T-helper 2 cell (primary cell): Measurements from ENCODE around the gene TERC.
"Not testable (repeated sequence)": the region's sequence is repeated elsewhere in the genome, so short reads cannot be mapped to it uniquely, and the experiment has no call there.

Experiments used
- DNase-seq, 5 experiments: peaks; one replicate each; pipeline versions ENCODE4 v3.0.0 to v3.0.0-alpha.2; 2012 to 2022

TERC gene

DNA sequence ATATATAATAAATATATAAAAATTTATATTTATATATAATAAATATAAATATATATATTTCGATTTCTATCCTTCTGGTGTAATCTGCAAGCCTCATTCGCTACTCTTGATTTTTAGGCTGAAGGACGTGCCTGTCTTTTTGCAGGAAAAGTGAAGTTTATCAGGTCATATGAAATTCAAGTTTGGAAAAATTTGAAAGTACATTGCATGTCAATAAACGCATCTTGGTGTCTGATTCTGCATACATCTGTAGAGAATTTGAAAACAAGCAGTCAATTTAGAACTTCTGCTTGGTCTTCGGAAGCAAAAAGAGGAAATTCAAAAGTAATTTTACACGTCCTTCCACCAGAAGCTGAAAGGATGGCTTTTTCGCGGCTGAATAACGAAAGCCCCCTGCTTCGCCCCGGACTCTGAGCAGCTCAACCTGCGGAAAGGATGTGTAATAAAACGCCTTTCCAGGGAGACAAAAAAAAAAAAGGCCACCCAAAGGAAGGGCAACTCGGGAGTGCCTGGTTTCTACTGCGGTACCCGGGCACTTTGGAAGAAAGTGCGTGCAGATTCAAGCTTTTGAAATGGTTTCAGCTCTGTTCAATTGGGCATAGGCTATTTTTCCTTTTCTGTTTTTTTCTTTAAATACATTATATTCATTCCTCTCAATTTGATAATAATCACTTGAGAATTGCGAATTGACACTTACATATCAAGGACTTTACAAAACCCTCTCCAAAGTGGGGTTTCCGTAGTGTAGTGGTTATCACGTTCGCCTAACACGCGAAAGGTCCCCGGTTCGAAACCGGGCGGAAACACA lies 6.8 kb upstream of the TERC start:
- peak in 4 of 5 experiments; percentile 19 to 83 (median 64) for DNase-seq

DNA sequence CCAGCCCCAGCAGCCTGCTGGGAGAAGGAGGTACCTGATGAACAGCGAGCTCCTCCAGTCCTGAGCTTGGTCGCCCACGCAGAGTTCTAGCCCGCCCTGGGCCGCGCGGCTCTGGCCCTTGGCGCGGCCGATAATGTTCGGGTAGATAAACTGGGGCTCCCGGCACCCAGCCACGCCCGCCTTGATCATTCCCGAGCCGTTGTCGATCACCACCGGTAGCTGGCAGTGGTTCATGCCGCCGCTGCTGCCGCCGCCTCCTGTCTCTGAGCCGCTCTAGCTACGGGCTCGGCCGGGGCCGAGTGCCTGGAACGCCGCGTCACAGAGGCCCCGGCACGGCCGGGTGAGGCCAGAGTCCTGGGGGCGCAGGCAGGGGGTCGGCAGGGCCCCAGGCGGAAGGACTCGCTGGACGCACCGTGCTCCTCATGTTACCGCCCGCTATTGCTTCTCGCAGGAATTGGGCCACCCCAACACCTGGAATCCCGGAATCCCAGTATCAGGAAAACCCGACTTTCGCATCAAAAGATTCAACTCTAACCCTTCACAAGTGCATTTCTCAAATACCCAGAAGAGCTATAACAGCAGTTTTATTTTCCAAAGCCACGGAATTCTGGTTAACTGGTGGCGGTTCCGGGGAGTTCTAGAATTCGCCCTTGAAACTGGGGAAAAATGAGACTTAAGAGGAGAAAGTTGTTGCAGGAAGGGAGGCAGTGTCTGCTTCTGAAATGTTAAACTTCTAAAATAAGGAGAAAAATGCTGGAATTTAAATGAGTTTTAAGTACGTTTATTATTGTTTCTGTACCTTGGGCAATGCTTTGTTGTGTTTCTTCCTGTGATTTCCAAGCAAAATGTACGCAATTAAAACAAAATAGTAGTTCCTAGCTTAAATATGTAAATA lies 4.7 kb upstream of the TERC start, which contains the start of gene ACTRT3:
TSS of gene ACTRT3 (minus strand) at position 275 of the 895 bp plus-strand sequence. CDS start at position 234, 41 bp downstream.
- peak; percentile 17 to 75 (median 41) for DNase-seq

DNA sequence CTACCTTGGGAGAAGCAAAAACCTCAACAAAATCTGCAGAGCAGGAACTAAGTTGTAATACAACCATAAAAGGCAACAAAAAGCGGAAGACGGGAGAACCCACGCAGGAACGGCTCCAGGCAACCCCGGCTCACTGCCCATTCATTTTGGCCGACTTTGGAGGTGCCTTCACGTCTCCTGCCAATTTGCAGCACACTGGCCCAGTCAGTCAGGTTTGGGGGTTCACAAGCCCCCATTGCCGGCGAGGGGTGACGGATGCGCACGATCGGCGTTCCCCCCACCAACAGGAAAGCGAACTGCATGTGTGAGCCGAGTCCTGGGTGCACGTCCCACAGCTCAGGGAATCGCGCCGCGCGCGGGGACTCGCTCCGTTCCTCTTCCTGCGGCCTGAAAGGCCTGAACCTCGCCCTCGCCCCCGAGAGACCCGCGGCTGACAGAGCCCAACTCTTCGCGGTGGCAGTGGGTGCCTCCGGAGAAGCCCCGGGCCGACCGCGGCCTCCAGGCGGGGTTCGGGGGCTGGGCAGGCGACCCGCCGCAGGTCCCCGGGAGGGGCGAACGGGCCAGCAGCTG lies 463 bp downstream of the TERC start:
- DNase-seq: peak; percentile 23 to 73 (median 50)

DNA sequence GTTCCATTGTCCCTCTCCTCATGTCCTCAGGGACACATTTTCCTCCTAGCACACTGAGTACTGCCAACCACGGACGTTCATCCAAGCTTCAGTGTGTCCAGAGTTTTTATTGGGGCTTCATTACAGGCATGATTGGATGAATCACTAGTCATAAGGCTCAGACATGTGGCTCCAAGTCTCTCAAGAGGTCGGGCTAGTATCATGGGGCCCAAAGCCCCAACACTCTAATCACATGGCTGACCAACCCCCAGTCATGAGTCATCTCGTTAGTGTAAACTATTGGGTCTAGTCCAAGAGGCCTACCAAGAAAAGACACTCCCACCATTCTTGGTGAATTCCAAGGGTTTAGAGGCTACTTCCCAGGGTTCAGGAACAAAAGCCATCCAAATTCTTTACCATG lies 4.4 kb downstream of the TERC start:
- no peak for DNase-seq

DNA sequence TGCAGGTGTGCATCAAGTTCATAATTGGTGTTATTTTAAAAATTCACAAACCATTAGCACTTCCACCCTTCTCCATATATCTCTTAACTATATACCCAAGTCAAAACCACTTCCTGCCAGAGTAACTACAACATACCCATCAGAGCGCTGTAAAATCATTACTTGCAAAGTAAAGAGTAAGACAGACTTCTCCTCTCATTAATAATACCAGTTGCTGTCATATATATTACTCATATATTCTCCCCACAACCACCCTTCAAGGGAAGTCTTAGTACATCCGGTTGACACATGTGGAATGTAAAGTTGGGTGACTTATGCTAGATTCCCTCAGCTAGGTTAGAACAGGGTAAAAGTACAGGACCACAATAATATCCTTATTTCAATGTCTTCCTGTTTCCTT lies 5.6 kb downstream of the TERC start:
- DNase-seq: peak in 1 of 5 experiments; percentile 86

DNA sequence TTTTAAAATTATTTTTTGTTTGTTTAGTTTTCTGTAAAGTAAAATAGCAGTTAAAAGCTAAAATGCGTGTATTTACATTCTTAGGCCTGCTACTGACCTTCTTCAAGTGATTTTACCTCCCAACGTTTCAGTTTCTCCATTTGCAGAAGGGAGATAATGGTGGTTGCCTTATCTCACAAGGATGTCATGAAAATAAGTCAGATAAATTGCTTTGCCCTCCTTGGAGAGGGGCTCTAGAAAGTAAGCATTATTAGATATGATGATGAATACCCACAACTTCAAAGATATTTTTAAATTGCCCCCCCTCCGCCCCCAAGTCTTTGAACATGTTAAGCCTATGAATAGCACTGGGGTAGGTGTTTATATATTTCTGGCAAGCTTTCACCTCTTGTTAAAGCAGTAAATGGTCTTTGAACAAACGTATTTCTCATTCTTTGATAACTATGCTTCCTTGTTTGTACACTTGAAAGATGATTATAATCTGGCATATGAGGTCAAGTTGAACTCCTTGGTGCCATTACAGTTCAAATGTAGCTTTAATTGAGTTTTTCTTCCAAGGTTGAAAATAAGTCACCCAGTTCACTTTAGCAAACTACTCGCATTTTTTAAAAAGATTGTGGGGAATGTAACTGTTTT lies 6.4 kb downstream of the TERC start:
- DNase-seq: no peak

DNA sequence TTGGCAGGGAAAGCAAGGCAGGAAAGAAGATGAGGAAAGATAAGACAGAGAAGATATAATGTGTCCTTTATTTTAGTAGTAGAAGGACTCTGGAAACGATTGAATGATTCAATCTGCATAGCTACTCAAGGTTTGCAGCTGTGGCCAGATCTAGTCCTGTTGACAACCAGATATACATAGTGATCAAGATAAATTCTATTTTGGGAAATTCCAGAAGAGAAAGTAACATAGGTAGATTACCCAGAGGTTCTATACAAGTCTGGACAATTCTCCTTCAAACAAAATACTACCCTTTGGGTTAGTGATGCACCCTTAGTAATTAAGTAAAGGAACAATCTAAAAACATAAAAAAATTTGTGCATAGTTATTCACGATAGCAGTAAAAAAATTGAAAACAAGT lies 9.4 kb downstream of the TERC start:
- no peak for DNase-seq

DNA sequence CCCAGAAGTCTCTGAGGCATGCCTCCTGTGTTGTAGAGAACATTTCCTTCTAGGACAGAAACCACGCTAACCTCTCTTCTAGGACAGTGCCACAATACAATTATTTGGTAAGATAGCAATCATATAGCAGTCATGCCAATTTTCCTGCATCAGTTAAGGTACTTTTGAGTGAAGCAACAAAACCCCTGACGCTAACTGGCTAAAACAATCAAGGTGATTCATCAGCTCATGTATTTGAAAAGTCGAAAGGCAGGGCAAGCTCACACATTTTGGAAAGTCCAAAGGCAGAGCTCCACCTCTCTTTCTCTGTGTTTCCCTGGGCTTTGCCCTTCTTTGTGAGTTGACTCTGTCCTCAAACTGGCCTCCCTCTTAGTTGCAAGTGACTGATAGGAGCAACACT lies 10.1 kb downstream of the TERC start:
- no peak for DNase-seq

- no peak for DNase-seq
Observed at GRCh38 chr3:169751875-169752274, 13.0 kb downstream of the TERC start.

DNA sequence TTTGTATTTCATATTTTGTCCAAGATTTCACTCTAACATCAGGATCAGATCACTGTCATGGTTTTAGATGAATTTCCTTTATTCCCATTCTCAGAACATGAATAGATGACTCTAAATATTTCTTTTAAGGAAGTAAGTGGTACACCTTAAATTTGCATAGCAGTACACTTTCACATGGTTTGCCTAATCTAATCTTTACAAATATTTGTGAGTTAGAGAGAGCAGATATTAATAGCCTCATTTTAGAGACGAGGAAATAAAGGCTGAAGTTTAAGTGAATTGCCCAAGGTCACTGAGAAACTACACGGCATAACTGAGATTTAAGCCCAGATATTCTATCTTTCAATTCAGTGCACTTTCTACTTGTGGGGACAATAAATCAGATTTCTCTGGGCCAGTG lies 14.2 kb downstream of the TERC start:
- DNase-seq: no peak

DNA sequence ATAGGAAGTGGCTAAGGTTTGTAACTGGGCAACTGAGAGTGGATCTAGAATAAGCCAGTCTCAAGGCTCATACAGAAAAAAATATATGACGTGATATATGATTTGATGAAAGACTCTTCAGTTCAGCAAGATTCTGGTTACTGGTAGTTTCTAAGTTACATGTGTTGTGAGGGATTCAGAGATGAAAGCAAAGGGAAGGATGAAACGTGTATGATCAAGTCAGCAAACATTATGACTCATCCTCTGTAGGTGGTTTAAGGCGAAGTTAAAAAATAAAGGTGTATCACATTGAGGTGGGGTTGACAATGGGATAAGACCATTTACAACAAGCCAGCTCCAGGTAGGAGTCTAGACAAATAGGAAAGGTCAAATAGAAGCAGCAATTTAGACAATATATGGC lies 16.2 kb downstream of the TERC start:
- peak in 1 of 5 experiments; percentile 49 for DNase-seq

- no peak for DNase-seq
Observed at GRCh38 chr3:169746924-169747323, 17.9 kb downstream of the TERC start.

DNA sequence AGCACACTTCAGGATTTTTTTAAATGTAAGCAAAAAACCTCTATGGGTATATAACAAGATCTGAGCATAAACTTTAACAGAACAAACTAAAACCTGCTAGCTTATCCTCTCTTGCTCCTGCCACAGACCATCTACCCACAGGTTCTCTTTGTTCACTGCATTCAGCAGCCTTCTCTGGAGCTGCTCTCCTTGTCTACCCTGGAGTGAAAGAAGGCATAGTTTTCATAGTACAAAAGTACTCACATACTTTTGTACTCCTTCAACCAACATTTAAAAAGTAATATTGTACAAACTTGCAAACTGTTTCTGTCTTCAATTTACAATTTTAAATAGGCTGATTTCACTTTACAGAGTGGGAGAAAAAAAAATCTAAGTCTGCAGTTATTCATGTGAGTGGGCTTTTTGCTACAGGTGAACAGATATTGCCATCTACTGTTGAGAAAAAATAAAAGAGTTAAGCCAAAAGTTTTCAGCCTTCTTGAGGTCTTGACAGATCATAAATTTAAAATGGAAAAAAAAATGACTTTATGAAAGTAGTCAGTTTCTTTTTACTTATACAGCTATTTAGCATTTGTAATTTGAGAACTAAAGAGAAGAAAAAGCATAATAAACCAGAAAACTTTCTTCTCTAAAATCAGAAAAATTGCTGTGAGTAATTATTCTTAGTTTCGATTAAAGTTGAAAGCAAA lies 20.4 kb downstream of the TERC start:
- no peak for DNase-seq

DNA sequence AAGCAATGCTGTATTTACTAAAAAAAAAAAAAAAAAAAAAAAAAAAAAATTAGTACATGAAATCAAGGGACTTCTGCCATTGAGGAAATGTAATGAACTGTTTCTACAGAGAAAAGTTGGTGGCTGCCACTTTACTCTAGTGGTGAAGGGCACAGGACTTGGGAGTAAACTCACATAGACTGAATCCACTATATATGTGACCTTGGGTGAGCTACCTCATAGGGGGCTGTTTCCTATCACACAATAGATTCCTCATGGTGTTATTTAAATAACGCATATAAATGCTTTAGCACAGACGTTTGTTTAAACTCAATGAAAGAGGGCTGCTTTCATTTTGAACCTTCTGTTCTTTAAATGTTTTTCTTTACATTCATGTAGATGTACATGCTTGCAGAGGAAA lies 25.8 kb downstream of the TERC start:
- no peak for DNase-seq

DNA sequence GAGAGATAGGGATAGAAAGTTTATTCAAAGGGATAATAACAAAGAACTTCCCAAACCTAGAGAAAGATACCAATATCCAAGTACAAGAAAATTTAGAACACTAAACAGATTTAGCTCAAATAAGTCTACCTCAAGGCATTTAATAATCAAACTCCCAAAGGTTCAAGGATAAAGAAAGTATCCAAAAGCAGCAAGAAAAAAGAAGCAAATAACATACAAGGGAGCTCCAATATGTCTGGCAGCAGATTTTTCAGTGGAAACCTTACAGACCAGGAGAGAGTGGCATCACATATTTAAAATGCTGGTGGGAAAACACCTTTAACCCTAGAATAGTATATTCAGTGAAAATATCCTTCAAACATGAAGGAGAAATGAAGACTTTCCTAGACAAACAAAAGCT lies 33.0 kb downstream of the TERC start:
- not testable (repeated sequence) for DNase-seq

GRCh38 chr3:169722724-169723123 lies 42.1 kb downstream of the TERC start:
- no peak for DNase-seq

DNA sequence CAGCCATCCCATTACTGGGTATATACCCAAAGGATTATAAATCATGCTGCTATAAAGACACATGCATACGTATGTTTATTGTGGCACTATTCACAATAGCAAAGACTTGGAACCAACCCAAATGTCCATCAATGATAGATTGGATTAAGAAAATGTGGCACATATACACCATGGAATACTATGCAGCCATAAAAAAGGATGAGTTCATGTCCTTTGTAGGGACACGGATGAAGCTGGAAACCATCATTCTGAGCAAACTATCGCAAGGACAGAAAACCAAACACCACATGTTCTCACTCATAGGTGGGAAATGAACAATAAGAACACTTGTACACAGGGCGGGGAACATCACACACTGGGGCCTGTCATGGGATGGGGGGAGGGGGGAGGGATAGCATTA lies 46.4 kb downstream of the TERC start:
- DNase-seq: not testable (repeated sequence)
